GM19099 (cell line): ENCODE measurements around the gene MYLK.

ENCODE experiments used
- POLR2A ChIP-seq: IDR thresholded peaks from 3 replicates; pipeline ENCODE4 v1.6.1; 2011; ENCODE audit warnings: low read depth; ENCODE audit not compliant: insufficient read length; ENCODE audit errors: extremely low read depth

Gene MYLK

GRCh38 chr3:123813876-123814275, 70.3 kb downstream of the MYLK start:
- TF ChIP-seq POLR2A = no peak

DNA sequence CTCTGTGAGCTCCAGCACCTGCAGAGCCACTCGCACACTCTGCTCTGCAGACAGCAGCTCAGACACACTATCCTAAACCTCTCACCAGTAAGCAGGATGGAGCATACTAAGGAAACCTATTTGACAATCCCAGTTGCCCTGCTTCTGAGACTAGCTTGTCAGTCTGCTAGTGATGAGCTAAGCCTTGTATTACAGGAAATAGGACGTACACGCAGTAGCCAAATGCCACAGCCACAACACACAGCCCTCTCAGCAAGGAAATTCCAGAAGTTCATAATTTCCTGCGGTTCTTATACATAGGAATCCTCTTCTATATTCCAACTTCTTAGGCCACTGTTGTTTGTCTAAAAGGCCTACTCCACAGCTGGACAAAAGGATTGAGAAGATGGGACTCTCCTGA, 74.5 kb downstream of the MYLK start:
- TF ChIP-seq POLR2A = no peak

DNA sequence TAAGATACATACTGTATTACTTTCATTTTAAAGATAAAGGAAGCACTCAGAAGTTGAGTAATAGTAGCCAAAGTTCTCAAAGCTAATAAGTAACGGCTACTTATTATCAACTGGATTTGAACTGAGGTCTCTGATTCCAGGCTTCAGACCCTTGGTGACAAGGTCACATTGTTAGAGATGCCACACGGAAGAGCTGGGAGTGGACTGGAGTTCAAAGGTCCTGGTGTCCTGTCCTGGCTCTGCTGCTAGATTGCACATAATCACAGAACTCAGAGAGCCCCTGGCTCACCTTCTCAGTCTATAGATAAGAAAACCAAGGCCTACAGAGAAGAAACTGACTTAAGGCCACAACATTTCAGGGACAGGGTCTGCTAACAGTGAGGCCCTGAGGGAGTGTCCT, 75.3 kb downstream of the MYLK start:
- TF ChIP-seq POLR2A = no peak

DNA sequence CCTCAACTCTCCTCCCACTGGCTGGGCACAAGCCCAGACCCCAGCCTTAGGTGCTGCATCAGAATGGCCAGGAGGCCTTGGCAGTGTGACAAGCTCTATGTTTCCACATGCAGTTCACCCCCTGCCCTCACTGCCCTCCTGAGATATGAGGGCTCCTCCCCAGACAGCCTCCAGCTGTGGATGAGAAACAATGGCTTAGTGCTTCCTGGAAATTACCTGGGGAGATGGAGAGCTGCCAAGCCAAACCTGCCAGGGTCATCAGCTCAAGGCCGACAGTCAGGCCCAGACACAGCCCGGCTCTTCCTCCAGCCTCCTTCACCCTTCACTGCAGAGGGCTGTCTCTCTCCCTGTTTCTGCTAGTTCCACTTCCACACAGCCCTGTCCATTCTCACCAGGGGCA, 76.3 kb downstream of the MYLK start:
- TF ChIP-seq POLR2A = no peak

DNA sequence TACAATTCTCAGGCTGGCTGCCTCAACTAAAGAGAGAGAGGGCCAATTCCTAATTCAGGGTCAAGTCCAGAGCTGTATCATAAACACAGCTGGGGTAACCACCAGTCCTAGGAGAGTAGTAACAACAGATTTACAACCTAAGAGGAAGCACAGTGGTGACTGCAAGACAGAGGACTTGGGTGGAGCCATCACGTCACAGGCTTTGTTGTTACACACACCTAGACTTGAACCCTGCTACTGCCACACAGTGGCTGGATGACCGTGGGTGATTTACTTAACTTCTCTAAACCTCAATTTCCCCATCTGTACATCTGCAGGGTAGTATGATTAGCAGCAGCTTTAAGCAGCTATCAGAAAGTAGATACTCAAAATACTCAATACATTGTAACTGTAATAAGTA, 78.6 kb downstream of the MYLK start:
- TF ChIP-seq POLR2A = no peak

GRCh38 chr3:123805101-123805500, 79.0 kb downstream of the MYLK start:
- TF ChIP-seq POLR2A = no peak

DNA sequence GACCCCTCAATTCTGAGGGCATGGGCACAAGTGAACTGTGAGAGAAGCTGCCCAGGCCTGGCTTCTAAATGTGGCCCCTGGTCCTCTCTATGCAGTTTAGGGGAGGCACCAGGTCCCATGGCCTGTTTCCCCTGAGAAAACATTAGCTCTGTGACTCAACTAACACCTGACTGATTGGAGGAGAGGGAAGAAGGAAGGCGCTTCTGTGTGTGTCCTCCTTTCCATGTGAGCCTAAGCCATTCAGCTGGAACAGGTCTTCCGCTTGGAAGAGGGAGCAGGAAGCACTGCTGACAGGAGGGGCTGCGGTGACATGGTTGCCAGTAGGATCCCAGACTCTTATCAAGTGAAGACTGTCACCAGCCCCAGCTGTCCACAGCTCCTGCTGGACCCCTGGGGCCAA, 79.5 kb downstream of the MYLK start:
- no peak for TF ChIP-seq POLR2A

GRCh38 chr3:123803521-123803920, 80.6 kb downstream of the MYLK start:
- no peak for TF ChIP-seq POLR2A

GRCh38 chr3:123802007-123802625, 82.0 kb downstream of the MYLK start:
- no peak for TF ChIP-seq POLR2A

- no peak for TF ChIP-seq POLR2A
Observed at GRCh38 chr3:123801474-123801873, 82.7 kb downstream of the MYLK start.

- no peak for TF ChIP-seq POLR2A
Observed at GRCh38 chr3:123800362-123800682, 83.8 kb downstream of the MYLK start.

GRCh38 chr3:123799544-123800361, 84.4 kb downstream of the MYLK start:
- no peak for TF ChIP-seq POLR2A

DNA sequence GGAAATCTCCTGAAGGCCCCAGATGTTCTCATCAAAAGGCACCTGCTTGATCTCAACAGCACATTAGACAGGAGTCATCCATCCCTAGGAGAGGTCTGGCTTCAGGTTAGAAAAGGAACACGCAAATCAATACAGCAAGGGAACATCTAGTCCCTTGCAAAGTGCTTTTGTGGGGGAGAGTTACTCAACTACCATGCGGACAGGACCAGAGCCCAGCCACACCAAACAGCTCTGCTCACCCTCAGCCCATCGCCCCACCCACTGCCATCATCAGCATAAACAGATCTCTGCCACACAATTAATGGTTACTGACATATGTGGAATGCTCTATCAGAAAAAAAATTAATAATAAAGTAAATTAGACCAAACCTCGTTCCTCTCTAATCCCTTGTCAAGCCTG, 85.6 kb downstream of the MYLK start:
- no peak for TF ChIP-seq POLR2A

- TF ChIP-seq POLR2A = no peak
Observed at GRCh38 chr3:123795471-123796251, 88.5 kb downstream of the MYLK start.

GRCh38 chr3:123793425-123793824, 90.7 kb downstream of the MYLK start:
- no peak for TF ChIP-seq POLR2A
